HuH-7 (cell line): ENCODE measurements around the gene SPSB3.
"Not testable (repeated sequence)": the region's sequence is repeated elsewhere in the genome, so short reads cannot be mapped to it uniquely, and the experiment has no call there.

Experiments used
- DNase-seq: peaks from one replicate; pipeline ENCODE4 v3.0.0; 2011; ENCODE audit warnings: low spot score

Gene SPSB3

DNA sequence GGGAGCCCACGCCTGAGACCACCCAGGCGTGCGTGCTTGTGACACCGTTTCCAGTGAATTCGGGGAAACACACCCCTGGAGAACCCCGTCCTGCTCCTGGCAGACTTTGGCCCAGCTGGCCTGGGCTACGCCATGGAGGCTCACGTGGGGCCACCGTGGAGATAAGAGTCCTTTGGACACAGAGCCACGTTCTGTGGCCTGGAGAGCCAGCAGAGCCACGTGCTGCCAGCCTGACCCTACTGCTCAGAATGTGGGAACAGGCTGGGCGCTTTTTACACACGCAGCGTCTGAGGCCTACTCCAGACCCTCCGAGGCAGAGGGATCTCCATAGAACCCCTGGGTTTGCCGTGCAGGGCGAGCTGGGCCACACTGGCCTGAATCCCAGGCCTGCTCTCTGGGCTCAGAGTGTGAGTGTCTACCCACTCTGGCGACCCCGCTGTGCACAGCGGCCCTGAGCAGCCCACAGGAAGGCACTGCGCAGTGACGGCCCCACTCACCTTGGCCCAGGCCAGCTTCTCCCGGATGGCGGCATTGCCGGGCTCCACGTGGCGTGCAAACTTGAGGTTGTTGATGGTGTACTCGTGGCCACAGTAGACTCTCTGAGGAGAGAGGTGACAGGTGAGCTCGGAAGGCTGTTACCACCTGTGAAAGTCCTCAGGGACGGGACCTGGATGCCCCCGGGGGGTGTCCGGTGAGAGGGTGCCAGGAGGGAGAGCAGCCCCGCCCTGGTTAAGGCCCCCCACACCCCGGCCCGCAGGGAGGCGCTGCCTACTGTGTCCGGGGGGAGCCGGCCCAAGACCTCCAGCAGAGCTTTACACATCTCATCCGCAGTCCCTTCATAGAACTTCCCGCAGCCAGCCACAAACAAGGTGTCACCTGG, 34.3 kb upstream of the SPSB3 start:
- DNase-seq: no peak

- no peak for DNase-seq
Observed at GRCh38 chr16:1815461-1815860, 33.1 kb upstream of the SPSB3 start.

DNA sequence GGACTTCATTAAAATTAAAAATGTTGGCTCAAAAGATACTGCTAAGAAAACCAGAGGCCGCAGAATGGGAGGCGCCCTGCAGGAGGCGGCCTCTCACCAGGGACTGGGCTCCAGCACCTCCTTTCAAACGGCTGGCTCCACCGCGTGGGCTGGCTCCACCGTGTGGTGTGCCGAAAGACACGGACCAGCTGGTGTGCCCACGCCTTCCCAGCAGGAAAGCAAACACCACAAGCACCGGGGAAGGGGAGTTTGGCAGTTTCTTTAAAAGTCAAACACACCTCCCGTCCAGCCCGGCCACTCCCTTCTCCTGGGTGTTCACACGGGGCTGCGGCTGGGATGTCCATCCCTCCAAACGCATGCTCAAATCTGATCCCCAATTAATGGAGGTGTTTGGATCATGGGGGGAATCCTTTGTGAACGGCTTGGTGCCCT, 30.4 kb upstream of the SPSB3 start:
- peak; percentile 80 for DNase-seq

- DNase-seq: no peak
Observed at GRCh38 chr16:1810536-1810935, 28.2 kb upstream of the SPSB3 start.

- no peak for DNase-seq
Observed at GRCh38 chr16:1810106-1810505, 27.7 kb upstream of the SPSB3 start.

- no peak for DNase-seq
Observed at GRCh38 chr16:1809281-1809801, 27.0 kb upstream of the SPSB3 start.

DNA sequence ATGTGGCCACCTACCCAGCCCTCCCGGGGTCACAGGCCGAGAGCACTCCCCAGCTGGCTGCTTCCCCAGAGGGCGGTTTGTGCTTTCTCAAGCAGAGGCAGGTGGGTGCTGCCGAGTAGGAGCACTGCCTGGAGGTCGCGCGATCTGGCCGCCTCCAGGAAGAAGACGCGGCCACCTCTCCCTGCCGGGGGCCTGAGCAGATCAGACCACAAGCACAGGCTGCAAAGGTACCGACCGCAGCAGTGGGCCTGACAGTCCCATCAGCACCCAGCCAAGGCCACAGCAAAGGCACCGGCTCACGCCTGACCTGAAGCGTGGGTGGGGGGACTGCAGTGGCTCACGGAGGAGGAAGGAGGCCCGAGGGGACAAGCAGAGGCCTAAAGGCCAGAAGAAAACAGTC, 26.3 kb upstream of the SPSB3 start:
- DNase-seq: no peak

GRCh38 chr16:1807626-1808025, 25.3 kb upstream of the SPSB3 start:
- DNase-seq: no peak

DNA sequence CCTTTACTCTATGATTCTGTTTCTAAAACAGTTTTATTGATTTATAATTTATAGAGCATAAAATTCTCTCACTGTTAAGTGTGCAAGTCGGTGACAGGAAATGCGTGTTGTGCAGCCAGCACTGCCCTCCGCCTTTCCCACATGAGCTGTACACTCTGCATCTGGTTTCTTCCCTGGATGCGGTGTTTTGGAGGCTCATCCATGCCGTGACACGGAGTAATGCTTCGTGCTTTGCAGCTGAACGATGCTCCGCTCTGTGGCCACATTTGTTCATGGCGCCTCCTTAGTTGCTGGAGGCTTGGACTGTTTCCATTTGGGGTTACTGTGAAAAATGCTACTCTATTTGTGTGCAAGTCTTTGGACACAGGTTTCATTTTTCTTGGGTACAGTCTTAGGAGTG, 18.3 kb upstream of the SPSB3 start:
- DNase-seq: no peak

- not testable (repeated sequence) for DNase-seq
Observed at GRCh38 chr16:1799263-1799662, 16.9 kb upstream of the SPSB3 start.

DNA sequence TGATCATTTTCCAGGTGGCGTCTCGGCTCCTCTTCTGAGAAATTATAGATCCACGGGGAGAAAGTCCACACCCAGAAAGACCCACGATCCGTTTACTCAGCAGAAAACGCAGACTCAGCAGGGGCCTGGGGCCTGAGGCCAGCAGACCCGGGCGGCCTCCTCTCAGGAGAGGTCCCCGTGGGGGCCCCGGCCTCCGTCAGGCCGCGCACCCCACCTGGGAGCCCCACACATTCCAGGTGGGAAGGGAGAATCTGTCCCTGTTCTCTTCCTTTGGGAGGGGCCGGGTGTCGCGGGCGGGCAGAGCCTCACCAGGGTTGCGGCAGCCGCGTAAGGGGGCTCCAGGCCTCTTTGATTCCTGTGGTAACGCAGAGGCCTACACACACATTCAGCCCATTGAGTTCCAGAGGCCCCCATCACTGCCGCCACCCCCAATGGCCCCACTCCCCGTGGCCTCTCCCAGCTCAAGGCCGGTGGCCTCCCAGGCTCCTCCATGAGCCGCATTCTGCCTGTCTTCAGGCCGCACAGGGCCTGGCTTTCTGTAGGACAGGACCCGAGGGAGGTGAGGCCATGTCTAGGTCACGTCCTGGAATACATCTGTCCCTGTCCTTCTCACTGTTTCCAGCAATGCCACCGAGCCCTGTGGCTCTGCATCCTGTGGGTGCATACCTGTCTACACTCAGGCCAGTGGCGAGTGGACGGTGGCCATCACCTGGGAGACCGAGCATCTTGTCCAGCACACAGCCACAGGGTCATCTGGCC, 12.7 kb upstream of the SPSB3 start:
- no peak for DNase-seq

- no peak for DNase-seq
Observed at GRCh38 chr16:1794221-1794871, 12.0 kb upstream of the SPSB3 start.

DNA sequence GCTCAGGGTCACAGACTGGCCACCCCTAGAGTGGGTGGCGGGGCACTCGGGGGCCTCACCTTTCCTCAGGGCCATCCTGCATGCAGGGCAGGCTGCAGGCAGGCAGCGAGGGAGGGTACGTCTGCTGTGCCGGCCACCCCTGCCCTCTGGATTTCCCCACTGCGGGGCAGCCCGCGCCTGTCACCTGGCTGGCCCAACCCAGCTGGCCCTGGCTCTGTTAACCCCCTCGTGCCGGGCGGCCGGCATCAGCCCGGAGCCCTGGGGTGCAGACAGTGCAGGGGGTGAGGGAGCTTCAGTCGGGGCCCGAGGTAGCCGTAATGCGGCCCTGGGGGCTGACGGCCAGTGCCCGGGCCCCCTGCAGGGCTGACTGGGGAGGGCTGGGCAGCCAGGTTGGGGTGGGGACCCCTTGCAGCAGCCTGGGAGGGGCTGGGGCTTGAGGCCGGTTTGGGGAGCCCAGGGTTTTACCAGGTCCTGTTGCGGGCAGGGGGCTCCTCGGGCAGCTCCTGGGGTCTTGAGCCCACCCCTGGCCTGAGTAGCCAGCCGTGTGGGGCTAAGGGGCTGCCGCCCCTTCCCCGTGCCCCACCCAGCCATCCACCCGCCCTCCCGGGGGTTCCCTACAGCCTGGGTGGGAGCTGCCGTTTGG, 11.3 kb upstream of the SPSB3 start, which contains the start of gene IGFALS:
TSS of gene IGFALS (minus strand) at position 128 of the 643 bp plus-strand sequence. CDS start at position 75, 53 bp downstream.
- no peak for DNase-seq

DNA sequence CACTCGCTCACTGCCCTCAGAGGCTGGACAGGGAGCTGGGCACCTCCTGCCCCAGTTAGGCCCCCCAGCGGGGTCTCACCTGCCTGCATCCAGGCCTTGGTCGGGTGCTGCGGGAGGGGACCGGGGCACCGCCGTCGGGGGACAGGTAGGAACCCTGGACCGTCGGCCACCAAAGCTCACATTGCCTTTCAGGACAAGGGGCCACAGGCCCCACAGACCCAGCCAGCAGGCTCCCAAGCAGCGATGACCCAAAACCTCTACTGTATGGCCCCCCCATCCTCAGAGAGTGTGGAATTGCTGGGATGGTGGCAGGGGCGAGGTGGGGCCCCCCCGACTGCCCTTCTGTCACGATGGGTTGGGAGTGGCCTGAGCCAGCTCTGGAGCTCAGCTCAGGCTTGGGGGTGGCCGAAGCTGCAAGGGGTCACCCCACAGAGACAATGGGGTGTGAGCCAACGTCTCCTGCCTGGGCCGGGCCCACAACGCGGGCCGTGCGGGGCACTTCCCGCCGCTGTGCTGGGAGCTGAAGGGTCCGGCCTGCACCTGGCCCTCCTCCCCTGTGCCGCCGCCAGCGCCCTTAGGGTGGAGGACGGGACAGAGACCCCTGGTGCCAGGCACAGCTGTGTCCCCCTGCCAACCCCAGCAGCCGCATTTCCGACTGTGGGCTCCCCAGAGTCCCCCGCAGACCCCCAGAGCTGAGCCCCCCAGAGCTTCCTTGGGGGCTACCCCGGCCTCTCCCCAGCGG, 10.6 kb upstream of the SPSB3 start:
- no peak for DNase-seq

GRCh38 chr16:1791943-1792812, 9.8 kb upstream of the SPSB3 start:
- no peak for DNase-seq

GRCh38 chr16:1791256-1791942, 9.0 kb upstream of the SPSB3 start:
- no peak for DNase-seq

GRCh38 chr16:1790611-1791255, 8.4 kb upstream of the SPSB3 start:
- DNase-seq: no peak

- DNase-seq: no peak
Observed at GRCh38 chr16:1790261-1790610, 7.9 kb upstream of the SPSB3 start.

DNA sequence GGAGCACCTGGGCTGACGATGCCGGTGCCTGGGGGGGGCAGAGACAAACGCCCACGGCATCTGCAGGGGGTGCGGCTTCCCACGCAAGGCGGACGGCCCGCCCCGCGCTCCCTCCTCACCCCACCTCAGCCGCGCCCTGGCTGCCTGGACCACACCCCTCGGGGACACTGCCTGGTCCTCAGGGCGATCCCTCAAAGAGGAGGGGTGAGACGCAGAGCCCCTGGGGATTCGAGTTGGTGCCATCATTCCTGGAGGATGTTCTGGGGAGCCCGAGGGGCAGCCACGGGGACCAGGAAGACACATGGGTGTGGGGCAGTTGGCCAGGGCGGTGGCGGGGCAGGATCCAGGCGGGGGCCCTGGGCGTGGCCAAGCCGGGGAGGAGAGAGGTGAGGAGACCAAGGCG, 7.3 kb upstream of the SPSB3 start:
- DNase-seq: no peak
